ENCODE data around the gene CCHCR1. TPM values are rescaled to one million over a fixed set of nuclear protein-coding genes. Genes with fewer than 3 reads are reported as not detected.

The CCHCR1 gene
- total RNA-seq, 1 donor = 21.8 TPM

DNA sequence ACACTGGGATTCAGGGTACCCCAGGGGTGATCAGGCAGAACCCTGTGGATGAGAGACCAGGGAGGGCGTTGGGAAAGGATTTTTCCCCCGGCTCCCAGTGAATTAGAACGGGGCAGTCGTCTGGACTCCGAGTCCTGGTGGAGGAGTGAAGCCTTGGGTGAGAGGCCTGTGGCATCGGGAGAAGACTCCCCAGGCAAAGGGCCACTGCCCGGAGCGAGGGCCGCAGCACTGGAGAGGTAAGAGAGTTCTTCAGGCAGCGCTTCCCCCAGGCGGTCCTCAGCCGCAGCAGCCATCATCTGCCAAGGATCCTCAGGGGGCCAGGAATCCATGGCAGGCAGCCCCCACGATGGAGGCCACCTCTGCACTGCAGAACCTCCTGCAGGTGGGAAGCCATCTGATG, 45.9 kb downstream of the CCHCR1 start:
- no peak for DNase-seq (ENCODE audit: low read depth in 2 of 3, low spot score in 2 of 3)

DNA sequence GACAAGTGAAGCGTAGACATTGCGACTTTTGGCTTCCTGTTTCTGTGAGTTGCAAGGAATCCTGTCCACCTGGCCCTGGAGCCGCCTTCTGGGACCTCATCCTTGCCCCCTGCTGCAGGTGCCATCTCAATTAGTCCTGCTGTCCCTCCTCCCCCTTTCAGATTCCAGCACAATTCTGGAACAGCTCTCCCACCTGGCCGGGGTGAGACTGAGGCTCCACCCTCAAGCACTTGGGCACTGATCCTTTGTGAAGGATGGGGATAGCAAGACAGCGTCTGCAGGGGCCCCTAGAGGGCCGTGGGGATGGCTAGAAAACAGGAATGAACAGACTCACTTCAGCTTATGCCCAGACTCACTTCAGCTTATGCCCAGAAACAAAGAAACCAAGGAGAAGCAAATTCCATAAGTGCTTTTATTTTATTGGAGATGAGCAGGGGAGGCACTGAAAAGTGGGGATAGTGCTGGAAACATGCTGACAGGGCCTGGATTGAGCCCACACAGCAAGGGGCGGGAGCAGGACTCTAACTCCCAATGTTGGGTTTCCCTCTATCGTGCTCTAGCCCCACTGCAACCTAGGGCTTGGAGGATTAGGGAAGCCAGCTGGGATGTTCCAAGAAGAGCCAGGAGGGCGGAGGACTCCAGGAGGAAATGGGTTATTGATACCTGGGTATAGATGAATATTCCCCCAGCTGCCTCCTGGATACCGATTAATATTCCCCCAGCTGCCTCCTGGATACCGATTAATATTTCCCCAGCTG, 46.6 kb downstream of the CCHCR1 start:
- no peak for DNase-seq (ENCODE audit: low read depth in 2 of 3, low spot score in 2 of 3)

DNA sequence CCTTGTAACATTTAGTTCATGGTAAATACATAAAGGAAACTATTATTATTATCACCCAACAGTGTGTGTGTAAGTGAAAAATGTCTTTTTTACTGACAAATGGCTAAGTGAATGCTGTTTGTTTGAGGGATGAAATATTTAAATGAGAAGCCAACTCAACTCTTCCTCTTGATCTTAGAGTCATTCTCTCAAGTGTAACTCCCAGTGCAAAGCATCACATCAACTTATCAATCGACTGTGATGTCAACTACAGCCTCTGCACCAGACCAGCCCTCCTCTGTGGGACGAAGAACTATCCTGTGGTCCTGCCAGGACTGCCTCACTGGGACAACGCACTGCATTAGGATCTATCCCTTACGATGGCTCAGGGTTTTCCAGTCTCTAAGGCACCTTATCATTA, 50.5 kb downstream of the CCHCR1 start:
- DNase-seq (ENCODE audit: low read depth in 2 of 3, low spot score in 2 of 3) = no peak

DNA sequence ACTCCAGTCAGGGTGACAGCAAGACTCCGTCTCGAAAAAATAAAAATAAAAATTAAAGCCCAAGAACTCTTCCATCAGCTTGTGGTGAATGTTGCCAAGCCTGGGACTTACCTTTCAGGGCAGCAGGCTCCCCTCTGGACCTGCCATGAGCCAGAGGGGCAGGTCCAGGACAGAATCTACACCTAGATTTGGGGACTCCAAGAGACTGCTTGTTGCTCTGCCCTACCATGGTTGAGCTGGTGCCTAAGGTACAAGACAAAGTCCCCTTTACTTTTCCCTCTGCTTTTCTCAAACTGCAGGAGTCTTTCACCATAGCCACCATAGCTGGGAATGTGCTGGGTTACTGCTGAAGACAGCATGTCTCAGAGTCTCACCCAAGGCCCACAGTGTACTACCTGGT, 54.5 kb downstream of the CCHCR1 start:
- DNase-seq (ENCODE audit: low read depth in 2 of 3, low spot score in 2 of 3) = no peak

DNA sequence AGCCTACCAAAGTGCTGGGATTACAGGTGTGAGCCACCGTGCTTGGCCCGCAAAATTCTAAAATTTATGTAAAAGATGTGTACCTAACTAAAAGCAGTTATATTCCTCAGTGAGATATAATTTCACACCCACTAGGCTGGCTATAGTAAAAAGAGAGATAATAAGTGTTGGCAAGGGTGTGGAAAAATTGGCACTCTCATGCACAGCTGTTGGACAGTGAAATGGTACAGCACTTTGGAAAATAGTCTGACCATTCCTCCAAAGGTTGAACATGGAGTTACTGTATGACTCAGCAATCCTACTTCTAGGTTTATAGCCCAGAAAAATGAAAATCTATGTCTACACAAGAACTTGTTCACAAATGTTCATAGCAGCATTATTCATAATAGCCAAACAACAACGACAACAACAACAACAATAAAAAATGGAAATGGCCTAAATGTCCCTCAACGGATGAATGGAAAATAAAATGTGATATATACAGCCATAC, 59.1 kb downstream of the CCHCR1 start:
- no peak for DNase-seq (ENCODE audit: low read depth in 2 of 3, low spot score in 2 of 3)

DNA sequence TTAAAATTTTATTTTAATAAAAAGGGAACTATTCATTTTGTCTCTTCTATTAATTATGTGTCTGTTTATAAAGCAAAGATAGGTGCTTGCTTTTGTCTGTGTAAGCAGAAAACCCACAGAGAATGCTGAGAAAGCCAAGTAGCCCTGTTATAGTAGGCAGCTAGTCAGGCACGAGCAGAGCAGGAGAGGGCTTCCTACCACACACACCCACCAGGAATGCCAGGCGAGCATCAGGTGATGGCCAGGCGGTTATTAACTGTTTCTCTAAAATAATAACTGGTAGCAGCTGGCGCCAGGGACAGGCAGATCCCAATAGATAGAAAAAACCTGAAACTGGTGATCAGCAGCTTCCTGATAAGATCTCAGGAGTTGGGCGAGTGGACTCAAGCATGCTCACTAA, 60.9 kb downstream of the CCHCR1 start:
- DNase-seq (ENCODE audit: low read depth in 2 of 3, low spot score in 2 of 3) = no peak

DNA sequence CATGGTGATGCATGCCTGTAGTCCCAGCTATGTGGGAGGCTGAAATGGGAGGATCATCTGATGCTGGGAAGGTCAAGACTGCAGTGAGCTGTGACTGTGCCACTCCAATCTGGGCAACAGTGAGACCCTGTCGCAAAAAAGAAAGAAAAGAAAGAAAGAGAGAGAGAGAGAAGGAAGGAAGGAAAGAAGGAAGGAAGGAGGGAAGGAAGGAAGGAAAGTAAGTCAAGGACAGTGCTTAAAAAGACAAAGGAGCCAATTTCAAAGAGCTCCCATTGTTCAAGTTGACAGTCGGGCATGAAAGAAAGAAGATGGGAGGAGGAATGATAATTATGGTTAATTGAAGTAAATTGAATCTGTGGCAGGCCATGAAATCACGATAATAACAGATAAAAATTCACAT, 61.4 kb downstream of the CCHCR1 start:
- DNase-seq (ENCODE audit: low read depth in 2 of 3, low spot score in 2 of 3) = no peak

DNA sequence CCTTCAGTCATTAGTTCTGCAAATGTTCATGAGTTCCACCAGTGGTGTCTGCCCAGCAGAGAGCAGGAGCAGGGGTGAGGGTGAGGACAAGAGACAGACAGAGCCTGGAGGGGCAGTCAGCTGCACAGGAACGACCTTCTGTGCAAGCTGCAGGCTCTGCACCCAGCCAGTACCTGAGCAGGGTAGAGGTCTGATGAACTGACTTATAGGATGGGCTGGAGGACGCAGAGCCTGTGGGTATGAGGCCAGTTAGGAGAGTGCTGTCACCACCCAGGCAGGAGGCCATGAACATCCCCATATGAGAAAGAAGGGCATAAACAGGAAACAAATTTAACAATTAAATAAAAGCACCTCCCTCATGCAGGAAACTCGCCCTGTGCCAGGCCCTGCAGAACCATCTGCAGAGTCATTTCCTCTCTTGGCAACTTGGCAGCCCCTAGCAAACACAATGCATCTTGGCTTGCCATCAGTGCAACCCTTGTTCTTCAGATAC, 63.2 kb downstream of the CCHCR1 start:
- DNase-seq (ENCODE audit: low read depth in 2 of 3, low spot score in 2 of 3) = peak in 2 of 3 donors; percentile 82 to 93

DNA sequence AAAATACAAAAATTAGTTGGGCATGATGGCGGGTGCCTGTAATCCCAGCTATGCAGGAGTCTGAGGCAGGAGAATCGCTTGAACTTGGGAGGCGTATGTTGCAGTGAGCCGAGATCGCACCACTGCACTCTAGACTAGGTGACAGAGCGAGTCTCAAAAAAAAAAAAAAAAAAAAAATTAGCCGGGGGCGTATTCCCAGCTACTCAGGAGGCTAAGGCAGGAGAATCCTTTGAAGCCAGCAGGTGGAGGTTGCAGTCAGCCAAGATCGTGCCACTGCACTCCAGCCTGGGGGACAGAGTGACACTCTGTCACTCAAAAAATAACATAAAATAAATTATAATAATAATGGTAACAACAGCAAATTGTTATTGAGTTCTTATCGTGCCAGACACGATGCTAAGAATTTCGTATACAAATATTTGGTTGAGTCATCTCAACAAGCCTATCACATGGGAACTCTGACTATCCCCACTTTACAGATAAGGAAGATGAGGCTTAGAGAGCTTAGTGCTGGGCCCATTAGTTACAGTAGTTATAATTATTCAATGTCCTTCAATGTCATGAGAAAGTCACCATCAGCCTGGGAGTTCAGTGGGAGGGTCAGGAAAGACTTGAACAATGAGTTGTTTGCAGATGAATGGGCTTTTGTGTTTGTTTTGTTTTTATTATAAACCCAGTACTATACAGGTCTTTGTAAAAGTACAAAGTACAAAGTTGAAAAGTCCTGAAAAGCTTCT, 64.7 kb downstream of the CCHCR1 start:
- no peak for DNase-seq (ENCODE audit: low read depth in 2 of 3, low spot score in 2 of 3)

Small RNA genes lying within 50 kb of the gene (small RNA-seq; reads per million reads assigned to genes)
- not detected for gene POLR2LP1

Other genes starting within 250 kb of the CCHCR1 start
- gene GTF2H4, start 249.6 kb downstream of the CCHCR1 start, total RNA-seq = 19.1 TPM
- gene VARS2, start 243.6 kb downstream of the CCHCR1 start, total RNA-seq = 15.9 TPM
- not detected for gene SFTA2, start 225.6 kb downstream of the CCHCR1 start, total RNA-seq
- not detected for gene MUCL3, start 216.8 kb downstream of the CCHCR1 start, total RNA-seq
- under 0.01 TPM for gene MUC21, start 174.1 kb downstream of the CCHCR1 start, total RNA-seq
- gene MUC22, start 147.3 kb downstream of the CCHCR1 start, total RNA-seq = not detected
- not detected for gene C6orf15, start 45.2 kb downstream of the CCHCR1 start, total RNA-seq
- gene PSORS1C1, start 43.0 kb downstream of the CCHCR1 start, total RNA-seq = 0.27 TPM
- under 0.01 TPM for gene CDSN, start 37.4 kb downstream of the CCHCR1 start, total RNA-seq
- not detected for gene PSORS1C2, start 18.7 kb downstream of the CCHCR1 start, total RNA-seq
- 12.4 TPM for gene TCF19, start 787 bp upstream of the CCHCR1 start, total RNA-seq
- gene POU5F1, start 12.9 kb upstream of the CCHCR1 start, total RNA-seq = not detected
- gene HLA-C, start 114.3 kb upstream of the CCHCR1 start, total RNA-seq = 1,739 TPM
- gene HLA-B, start 199.4 kb upstream of the CCHCR1 start, total RNA-seq = 2,264 TPM
- gene MICA, start 245.8 kb upstream of the CCHCR1 start, total RNA-seq = 15.9 TPM